Panc1 (cell line): ENCODE results near the gene TACO1.

ENCODE experiments used
- CTCF ChIP-seq: fragments of 450-650 bp; IDR thresholded peaks from 2 replicates; pipeline ENCODE4 v1.5.1; 2017; ENCODE audit warnings: mild to moderate bottlenecking
- POLR2AphosphoS5 ChIP-seq: IDR thresholded peaks from 2 replicates; pipeline ENCODE4 v1.6.1; 2012; ENCODE audit warnings: mild to moderate bottlenecking, low read depth, low read length, moderate library complexity

GRCh38 chr17:63649813-63650212 is 49.1 kb downstream of the TACO1 start:
- TF ChIP-seq POLR2AphosphoS5, result no peak
- no peak for TF ChIP-seq CTCF
